GM12878 (cell line): ENCODE results near the gene CDKN2A.
A peak's percentile ranks its signal among the peaks of the same experiment; 100 is the strongest.

ENCODE experiments used
- JUND ChIP-seq: IDR thresholded peaks from 2 replicates; pipeline ENCODE4 v1.6.1; 2012; ENCODE audit warnings: low read depth, mild to moderate bottlenecking, low read length, improper control_type of control experiment, moderate library complexity
- MTA2 ChIP-seq: fragments of 450-650 bp; IDR thresholded peaks from 2 replicates; pipeline ENCODE4 v1.6.1; 2016; ENCODE audit warnings: low read depth, mild to moderate bottlenecking, moderate library complexity
- MYC ChIP-seq: IDR thresholded peaks from 2 replicates; pipeline ENCODE4 v1.6.1; 2011; ENCODE audit warnings: mild to moderate bottlenecking, low read length, moderate library complexity, inconsistent platforms; ENCODE audit not compliant: insufficient read depth, insufficient replicate concordance, insufficient read length, severe bottlenecking
- POLR2A ChIP-seq: IDR thresholded peaks from 2 replicates; pipeline ENCODE4 v1.6.1; 2011; ENCODE audit warnings: low read depth, mild to moderate bottlenecking, low read length
- RAD21 ChIP-seq: IDR thresholded peaks from 2 replicates; pipeline ENCODE4 v1.6.1; 2011; ENCODE audit warnings: mild to moderate bottlenecking, low read depth, low read length, moderate library complexity; ENCODE audit not compliant: insufficient read depth
- RFX5 ChIP-seq: IDR thresholded peaks from 2 replicates; pipeline ENCODE4 v1.6.1; 2011; ENCODE audit warnings: low read depth, low read length, improper control_type of control experiment
- SIX5 ChIP-seq: IDR thresholded peaks from 2 replicates; pipeline ENCODE4 v1.6.1; 2011; ENCODE audit warnings: mild to moderate bottlenecking, low read depth, low read length, moderate library complexity; ENCODE audit not compliant: severe bottlenecking
- TBL1XR1 ChIP-seq: IDR thresholded peaks from 2 replicates; pipeline ENCODE4 v1.6.1; 2012; ENCODE audit warnings: low read depth, low read length, improper control_type of control experiment
- ZNF217 ChIP-seq: fragments of 450-650 bp; IDR thresholded peaks from 2 replicates; pipeline ENCODE4 v1.6.1; 2017; ENCODE audit warnings: antibody characterized with exemption, mild to moderate bottlenecking
- TF ChIP-seq, protein P1 (sequence below), 3 experiments: IDR thresholded peaks in 2 of 3; conservative IDR thresholded peaks in 1 of 3; 2 replicates each; pipeline ENCODE4 v1.5.1; 2011; ENCODE audit warnings: low read depth in 3 of 3, low read length in 3 of 3, mild to moderate bottlenecking in 3 of 3, control low read depth in 2 of 3, moderate library complexity in 2 of 3, inconsistent platforms in 1 of 3, mixed read lengths in 1 of 3; ENCODE audit not compliant: control insufficient read depth in 2 of 3, insufficient read depth in 1 of 3; ENCODE audit errors: extremely low read depth in 1 of 3
- TF ChIP-seq, protein P2 (sequence below): fragments of 450-650 bp; IDR thresholded peaks from 2 replicates; pipeline ENCODE4 v1.6.1; 2017; ENCODE audit warnings: mild to moderate bottlenecking

DNA sequence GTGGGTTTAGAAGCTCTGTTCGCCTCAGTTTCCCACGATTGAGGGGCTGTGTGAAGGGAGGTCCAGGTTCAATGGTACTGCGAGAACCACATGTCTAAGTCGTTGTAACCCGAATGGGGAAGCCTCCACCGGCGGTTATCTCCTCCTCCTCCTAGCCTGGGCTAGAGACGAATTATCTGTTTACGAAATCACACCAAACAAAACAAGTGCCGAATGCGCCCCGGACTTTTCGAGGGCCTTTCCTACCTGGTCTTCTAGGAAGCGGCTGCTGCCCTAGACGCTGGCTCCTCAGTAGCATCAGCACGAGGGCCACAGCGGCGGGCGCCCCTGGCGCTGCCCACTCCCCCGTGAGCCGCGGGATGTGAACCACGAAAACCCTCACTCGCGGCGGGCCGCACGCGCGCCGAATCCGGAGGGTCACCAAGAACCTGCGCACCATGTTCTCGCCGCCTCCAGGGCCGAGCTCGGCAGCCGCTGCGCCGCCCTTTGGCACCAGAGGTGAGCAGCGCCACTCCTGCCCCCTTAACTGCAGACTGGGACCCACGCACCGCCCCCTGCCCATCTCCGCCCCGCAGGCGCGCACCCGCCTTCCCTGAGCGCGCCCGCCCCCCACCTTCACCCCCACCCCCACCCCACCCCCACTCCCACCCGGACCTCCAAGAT lies at the start of gene CDKN2A:
- TF ChIP-seq RFX5: no peak
- TF ChIP-seq, protein P1, sequence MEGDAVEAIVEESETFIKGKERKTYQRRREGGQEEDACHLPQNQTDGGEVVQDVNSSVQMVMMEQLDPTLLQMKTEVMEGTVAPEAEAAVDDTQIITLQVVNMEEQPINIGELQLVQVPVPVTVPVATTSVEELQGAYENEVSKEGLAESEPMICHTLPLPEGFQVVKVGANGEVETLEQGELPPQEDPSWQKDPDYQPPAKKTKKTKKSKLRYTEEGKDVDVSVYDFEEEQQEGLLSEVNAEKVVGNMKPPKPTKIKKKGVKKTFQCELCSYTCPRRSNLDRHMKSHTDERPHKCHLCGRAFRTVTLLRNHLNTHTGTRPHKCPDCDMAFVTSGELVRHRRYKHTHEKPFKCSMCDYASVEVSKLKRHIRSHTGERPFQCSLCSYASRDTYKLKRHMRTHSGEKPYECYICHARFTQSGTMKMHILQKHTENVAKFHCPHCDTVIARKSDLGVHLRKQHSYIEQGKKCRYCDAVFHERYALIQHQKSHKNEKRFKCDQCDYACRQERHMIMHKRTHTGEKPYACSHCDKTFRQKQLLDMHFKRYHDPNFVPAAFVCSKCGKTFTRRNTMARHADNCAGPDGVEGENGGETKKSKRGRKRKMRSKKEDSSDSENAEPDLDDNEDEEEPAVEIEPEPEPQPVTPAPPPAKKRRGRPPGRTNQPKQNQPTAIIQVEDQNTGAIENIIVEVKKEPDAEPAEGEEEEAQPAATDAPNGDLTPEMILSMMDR (IDR thresholded peaks at IDR 0.05 in 2 of 3, conservative IDR thresholded peaks at IDR 0.05 in 1 of 3; ENCODE audit: control insufficient read depth in 2 of 3, extremely low read depth in 1 of 3, insufficient read depth in 1 of 3, low read depth in 3 of 3, low read length in 3 of 3): peak in 2 of 3 experiments; percentile 15 to 30; a peak in 1 of 6 replicates
- TF ChIP-seq JUND: no peak
- TF ChIP-seq RAD21: no peak
- TF ChIP-seq ZNF217: no peak
- no peak for TF ChIP-seq MYC
- no peak for TF ChIP-seq TBL1XR1
- TF ChIP-seq, protein P2, sequence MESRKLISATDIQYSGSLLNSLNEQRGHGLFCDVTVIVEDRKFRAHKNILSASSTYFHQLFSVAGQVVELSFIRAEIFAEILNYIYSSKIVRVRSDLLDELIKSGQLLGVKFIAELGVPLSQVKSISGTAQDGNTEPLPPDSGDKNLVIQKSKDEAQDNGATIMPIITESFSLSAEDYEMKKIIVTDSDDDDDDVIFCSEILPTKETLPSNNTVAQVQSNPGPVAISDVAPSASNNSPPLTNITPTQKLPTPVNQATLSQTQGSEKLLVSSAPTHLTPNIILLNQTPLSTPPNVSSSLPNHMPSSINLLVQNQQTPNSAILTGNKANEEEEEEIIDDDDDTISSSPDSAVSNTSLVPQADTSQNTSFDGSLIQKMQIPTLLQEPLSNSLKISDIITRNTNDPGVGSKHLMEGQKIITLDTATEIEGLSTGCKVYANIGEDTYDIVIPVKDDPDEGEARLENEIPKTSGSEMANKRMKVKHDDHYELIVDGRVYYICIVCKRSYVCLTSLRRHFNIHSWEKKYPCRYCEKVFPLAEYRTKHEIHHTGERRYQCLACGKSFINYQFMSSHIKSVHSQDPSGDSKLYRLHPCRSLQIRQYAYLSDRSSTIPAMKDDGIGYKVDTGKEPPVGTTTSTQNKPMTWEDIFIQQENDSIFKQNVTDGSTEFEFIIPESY: no peak
- TF ChIP-seq POLR2A: peak; percentile 86
- no peak for TF ChIP-seq SIX5
- TF ChIP-seq MTA2: no peak
